NOMO-1 treated with dmso at 0.1 percent for 144 hours (cell line): Measurements from ENCODE around the gene FANCC.
"Not testable (repeated sequence)": the region's sequence is repeated elsewhere in the genome, so short reads cannot be mapped to it uniquely, and the experiment has no call there.

Source experiments
- DNase-seq: peaks from one replicate; lab custom pipeline; 2025; ENCODE audit not compliant: unreplicated experiment; lab: John Stamatoyannopoulos, UW

Gene FANCC

GRCh38 chr9:95284162-95285080 lies 33.1 kb downstream of the FANCC start:
- DNase-seq, result no peak

GRCh38 chr9:95283673-95284072 lies 33.8 kb downstream of the FANCC start:
- DNase-seq, result no peak

GRCh38 chr9:95282332-95282731 lies 35.2 kb downstream of the FANCC start:
- DNase-seq, result no peak

- no peak for DNase-seq
Observed at GRCh38 chr9:95280745-95281144, 36.8 kb downstream of the FANCC start.

- DNase-seq, result no peak
Observed at GRCh38 chr9:95277509-95277908, 40.0 kb downstream of the FANCC start.

- no peak for DNase-seq
Observed at GRCh38 chr9:95276395-95276954, 41.0 kb downstream of the FANCC start.

GRCh38 chr9:95274160-95274559 lies 43.3 kb downstream of the FANCC start:
- not testable (repeated sequence) for DNase-seq

- no peak for DNase-seq
Observed at GRCh38 chr9:95273369-95274022, 44.0 kb downstream of the FANCC start.

- no peak for DNase-seq
Observed at GRCh38 chr9:95272830-95273229, 44.7 kb downstream of the FANCC start.

- no peak for DNase-seq
Observed at GRCh38 chr9:95270790-95271189, 46.7 kb downstream of the FANCC start.

GRCh38 chr9:95269803-95270773 lies 47.4 kb downstream of the FANCC start:
- not testable (repeated sequence) for DNase-seq

- DNase-seq, result no peak
Observed at GRCh38 chr9:95268681-95269080, 48.8 kb downstream of the FANCC start.

- no peak for DNase-seq
Observed at GRCh38 chr9:95266649-95267048, 50.9 kb downstream of the FANCC start.

GRCh38 chr9:95265960-95266359 lies 51.5 kb downstream of the FANCC start:
- DNase-seq, result no peak

GRCh38 chr9:95264954-95265615 lies 52.4 kb downstream of the FANCC start:
- no peak for DNase-seq

- DNase-seq, result no peak
Observed at GRCh38 chr9:95261890-95262289, 55.6 kb downstream of the FANCC start.

GRCh38 chr9:95250462-95251221 lies 66.9 kb downstream of the FANCC start:
- no peak for DNase-seq

GRCh38 chr9:95249986-95250385 lies 67.5 kb downstream of the FANCC start:
- DNase-seq, result no peak

GRCh38 chr9:95246547-95246946 lies 71.0 kb downstream of the FANCC start:
- DNase-seq, result no peak

GRCh38 chr9:95242613-95243012 lies 74.9 kb downstream of the FANCC start:
- DNase-seq, result no peak
